Liver (tissue), 9 donors: ENCODE results near the gene IRF6. TPM values are rescaled to one million over a fixed set of nuclear protein-coding genes. Genes with fewer than 3 reads are reported as not detected.

Source experiments
- DNase-seq: peaks from one replicate; pipeline ENCODE4 v3.0.0-alpha.2; 2017; ENCODE audit warnings: low spot score
- H3K27ac ChIP-seq, 2 donors: one replicate each; pipeline ENCODE4 v1.7.0; 2013; ENCODE audit warnings: inconsistent platforms in 2 of 2, low read length in 2 of 2, control low read depth in 1 of 2, low read depth in 1 of 2, mild to moderate bottlenecking in 1 of 2
- H3K27me3 ChIP-seq, 4 donors: one replicate each; pipeline versions ENCODE4 v1.6.1 to v1.7.0; 2013; ENCODE audit warnings: low read length in 3 of 4, inconsistent platforms in 1 of 4, mild to moderate bottlenecking in 1 of 4, moderate library complexity in 1 of 4; ENCODE audit not compliant: control insufficient read depth in 4 of 4, insufficient read depth in 4 of 4
- H3K36me3 ChIP-seq, 4 donors: one replicate each; pipeline versions ENCODE4 v1.6.1 to v1.7.0; 2013; ENCODE audit warnings: low read length in 3 of 4, mild to moderate bottlenecking in 3 of 4, low read depth in 1 of 4, moderate library complexity in 1 of 4; ENCODE audit not compliant: control insufficient read depth in 4 of 4, insufficient read depth in 3 of 4
- H3K4me1 ChIP-seq, 4 donors: one replicate each; pipeline versions ENCODE4 v1.6.1 to v1.7.0; 2013; ENCODE audit warnings: low read length in 3 of 4, mild to moderate bottlenecking in 3 of 4, moderate library complexity in 1 of 4; ENCODE audit not compliant: control insufficient read depth in 4 of 4, insufficient read depth in 4 of 4
- H3K4me3 ChIP-seq, 3 donors: one replicate each; pipeline versions ENCODE4 v1.6.1 to v1.7.0; 2013; ENCODE audit warnings: low read length in 3 of 3, control low read depth in 1 of 3, low read depth in 1 of 3, mild to moderate bottlenecking in 1 of 3
- H3K9ac ChIP-seq, 2 donors: one replicate each; pipeline ENCODE4 v1.7.0; 2013; ENCODE audit warnings: low read length in 2 of 2, mild to moderate bottlenecking in 2 of 2, moderate library complexity in 2 of 2, control low read depth in 1 of 2, low read depth in 1 of 2
- H3K9me3 ChIP-seq, 4 donors: one replicate each; pipeline versions ENCODE4 v1.6.1 to v1.7.0; 2013; ENCODE audit warnings: low read length in 3 of 4; ENCODE audit not compliant: control insufficient read depth in 4 of 4
- ATF3 ChIP-seq: IDR thresholded peaks from 2 replicates; pipeline ENCODE4 v1.6.1; 2016; ENCODE audit warnings: antibody characterized with exemption
- CTCF ChIP-seq: fragments of 150-350 bp; IDR thresholded peaks from 2 replicates; pipeline ENCODE4 v1.5.1; 2017; ENCODE audit warnings: improper control_type of control experiment, low read depth, low read length; ENCODE audit not compliant: missing input control
- EGR1 ChIP-seq, 2 donors: IDR thresholded peaks; 2 replicates each; pipeline ENCODE4 v1.6.1; 2016 to 2018; ENCODE audit warnings: antibody characterized with exemption in 2 of 2, low read depth in 2 of 2
- FOXA1 ChIP-seq: IDR thresholded peaks from 2 replicates; pipeline ENCODE4 v1.6.1; 2016; ENCODE audit warnings: antibody characterized with exemption
- FOXA2 ChIP-seq: IDR thresholded peaks from 2 replicates; pipeline ENCODE4 v1.6.1; 2016; ENCODE audit warnings: antibody characterized with exemption
- GABPA ChIP-seq, 2 donors: IDR thresholded peaks in 1 of 2; conservative IDR thresholded peaks in 1 of 2; 2 replicates each; pipeline ENCODE4 v1.6.1; 2016; ENCODE audit warnings: antibody characterized with exemption in 2 of 2, mild to moderate bottlenecking in 1 of 2, moderate library complexity in 1 of 2
- HNF4A ChIP-seq, 2 donors: conservative IDR thresholded peaks; 2 replicates each; pipeline ENCODE4 v1.6.1; 2016; ENCODE audit warnings: antibody characterized with exemption in 2 of 2, mild to moderate bottlenecking in 2 of 2
- HNF4G ChIP-seq: IDR thresholded peaks from 2 replicates; pipeline ENCODE4 v1.6.1; 2016; ENCODE audit warnings: antibody characterized with exemption
- JUND ChIP-seq, 2 donors: IDR thresholded peaks; 2 replicates each; pipeline ENCODE4 v1.6.1; 2016; ENCODE audit warnings: antibody characterized with exemption in 2 of 2
- MAX ChIP-seq: IDR thresholded peaks from 2 replicates; pipeline ENCODE4 v1.6.1; 2016; ENCODE audit warnings: antibody characterized with exemption
- NR2F2 ChIP-seq: IDR thresholded peaks from 2 replicates; pipeline ENCODE4 v1.6.1; 2016; ENCODE audit warnings: antibody characterized with exemption
- RAD21 ChIP-seq, 2 donors: IDR thresholded peaks; 2 replicates each; pipeline ENCODE4 v1.6.1; 2016; ENCODE audit warnings: antibody characterized with exemption in 2 of 2, mild to moderate bottlenecking in 2 of 2
- REST ChIP-seq: IDR thresholded peaks from 2 replicates; pipeline ENCODE4 v1.6.1; 2016; ENCODE audit warnings: antibody characterized with exemption, mild to moderate bottlenecking
- RXRA ChIP-seq, 2 donors: IDR thresholded peaks; 2 replicates each; pipeline ENCODE4 v1.6.1; 2017 to 2018; ENCODE audit warnings: antibody characterized with exemption in 2 of 2, mild to moderate bottlenecking in 1 of 2
- SP1 ChIP-seq: IDR thresholded peaks from 2 replicates; pipeline ENCODE4 v1.6.1; 2018; ENCODE audit warnings: antibody characterized with exemption, mild to moderate bottlenecking
- TAF1 ChIP-seq: conservative IDR thresholded peaks from 2 replicates; pipeline ENCODE4 v1.6.1; 2016; ENCODE audit warnings: antibody characterized with exemption, mild to moderate bottlenecking
- ZBTB33 ChIP-seq: IDR thresholded peaks from 2 replicates; pipeline ENCODE4 v1.6.1; 2016; ENCODE audit warnings: antibody characterized with exemption
- WGBS: extraction: QIAGEN DNeasy Blood & Tissue Kit; methylation state at CpG from one replicate; pipeline ENCODE4 v1.1.7; 2013; 5-methylcytosine and 5-hydroxymethylcytosine counted together
- polyA plus RNA-seq, 2 donors: library from polyadenylated mRNA; stranded (reverse) in 1 of 2; unstranded in 1 of 2; fragments of 200-250 nt in 1 of 2; fragments of >200 nt in 1 of 2; fragmentation: Nextera tagmentation in 1 of 2; extraction: Ambion mirVana in 1 of 2; gene quantifications; one replicate each; pipeline versions ENCODE4 v1.2.1 to v1.2.3, GENCODE V29; 2013 to 2015
- total RNA-seq, 2 donors: library from RNA; depleted of rRNA; stranded (reverse); fragments of >200 nt; gene quantifications; one replicate each; pipeline ENCODE4 v1.2.3, GENCODE V29; 2014
- donor health status: healthy.
- donor health status: healthy.
- donor health status: healthy.
- donor health status: healthy.
- donor health status: healthy.

Gene IRF6
- total and polyA plus RNA-seq, 4 donors: 0.51 to 29.3 (median 14.3) TPM

GRCh38 chr1:209802780-209803152 is 3.2 kb downstream of the IRF6 start:
- H3K27me3 ChIP-seq: no peaks in the 10 kb centered on the region
- 76% methylated on average over 4 of the region's 4 CpGs for WGBS
- peaks cover 1 to 46% (median 26%) of the 10 kb centered on the region in 4 donors for H3K4me1 ChIP-seq
- H3K4me3 ChIP-seq: no peak overlapping the region
- no peaks in the 10 kb centered on the region for H3K9me3 ChIP-seq
- no peak overlapping the region for H3K9ac ChIP-seq
- DNase-seq: no peak
- no peak for TF ChIP-seq RXRA (IDR thresholded peaks at IDR 0.05)
- no peak for TF ChIP-seq NR2F2
- no peak for TF ChIP-seq FOXA2
- TF ChIP-seq EGR1 (IDR thresholded peaks at IDR 0.05; ENCODE audit: low read depth in 2 of 2): no peak
- no peak for TF ChIP-seq FOXA1
- no peak for TF ChIP-seq ATF3
- TF ChIP-seq GABPA (IDR thresholded peaks at IDR 0.05 in 1 of 2, conservative IDR thresholded peaks at IDR 0.05 in 1 of 2): no peak
- TF ChIP-seq REST: no peak
- TF ChIP-seq JUND (IDR thresholded peaks at IDR 0.05): no peak
- TF ChIP-seq ZBTB33: no peak
- TF ChIP-seq SP1: no peak
- no peak for TF ChIP-seq CTCF
- TF ChIP-seq MAX: no peak
- TF ChIP-seq HNF4A (conservative IDR thresholded peaks at IDR 0.05): no peak
- H3K36me3 ChIP-seq: no peaks in the 10 kb centered on the region
- H3K27ac ChIP-seq: peak overlapping the region; percentile 94 to 98

- Histone ChIP-seq H3K9ac (peak overlapping the region; percentile 59 to 99), H3K27ac (peak overlapping the region; percentile 94 to 98), H3K27me3 (no peaks in the 10 kb centered on the region), H3K4me3 (peak overlapping the region; percentile 21 to 55 (median 55)), H3K9me3 (no peaks in the 10 kb centered on the region), H3K36me3 (no peaks in the 10 kb centered on the region), H3K4me1 (peaks cover 1 to 48% (median 26%) of the 10 kb centered on the region in 4 donors)
- no peak for DNase-seq
- 34% methylated on average over 4 of the region's 4 CpGs for WGBS
- TF ChIP-seq RXRA (IDR thresholded peaks at IDR 0.05): peak; percentile 42 to 70
- peak; percentile 82 for TF ChIP-seq MAX
- peak; percentile 87 to 88 for TF ChIP-seq HNF4A (conservative IDR thresholded peaks at IDR 0.05)
- peak in 1 of 2 donors; percentile 80 for TF ChIP-seq EGR1 (IDR thresholded peaks at IDR 0.05; ENCODE audit: low read depth in 2 of 2)
- no peak for TF ChIP-seq GABPA (IDR thresholded peaks at IDR 0.05 in 1 of 2, conservative IDR thresholded peaks at IDR 0.05 in 1 of 2)
- peak; percentile 60 to 74 for TF ChIP-seq JUND (IDR thresholded peaks at IDR 0.05)
- TF ChIP-seq HNF4G: peak; percentile 79
- TF ChIP-seq RAD21 (IDR thresholded peaks at IDR 0.05): peak in 1 of 2 donors; percentile 40
- TF ChIP-seq TAF1: peak; percentile 84
- peak; percentile 72 for TF ChIP-seq REST
- no peak for TF ChIP-seq NR2F2
Observed at GRCh38 chr1:209802117-209802779, 3.7 kb downstream of the IRF6 start.
